HEK293T (cell line): Measurements from ENCODE around the gene STRAP.

Experiments used
- CTCF ChIA-PET: fragments of 350-600 bp; formaldehyde crosslinking; extraction: SDS; loops from one replicate; lab custom pipeline; 2021; ENCODE audit warnings: antibody characterized with exemption, inconsistent platforms; lab: Yijun Ruan, JAX
- POLR2A ChIA-PET: fragments of 350-600 bp; formaldehyde crosslinking; extraction: SDS; loops from one replicate; lab custom pipeline; 2020; ENCODE audit warnings: antibody characterized with exemption, inconsistent platforms; lab: Yijun Ruan, JAX
- DNase-seq: peaks from one replicate; pipeline ENCODE4 v3.0.0; 2012; ENCODE audit warnings: mixed read lengths; ENCODE audit errors: extremely low spot score
- ARNT ChIP-seq: fragments of 450-650 bp; IDR thresholded peaks from 2 replicates; pipeline ENCODE4 v1.6.1; 2017; ENCODE audit warnings: mild to moderate bottlenecking
- BHLHE40 ChIP-seq: fragments of 450-650 bp; IDR thresholded peaks from 2 replicates; pipeline ENCODE4 v1.6.1; 2016; ENCODE audit warnings: mild to moderate bottlenecking, moderate library complexity, borderline replicate concordance
- CTBP1 ChIP-seq: fragments of 450-650 bp; IDR thresholded peaks from 2 replicates; pipeline ENCODE4 v1.6.1; 2016; ENCODE audit warnings: borderline replicate concordance
- ELF4 ChIP-seq: fragments of 450-650 bp; IDR thresholded peaks from 2 replicates; pipeline ENCODE4 v1.6.1; 2017; ENCODE audit warnings: antibody characterized with exemption
- FOXA1 ChIP-seq: fragments of 450-650 bp; IDR thresholded peaks from 2 replicates; pipeline ENCODE4 v1.6.1; 2016; ENCODE audit warnings: mild to moderate bottlenecking
- FOXK2 ChIP-seq: fragments of 450-650 bp; IDR thresholded peaks from 2 replicates; pipeline ENCODE4 v1.6.1; 2016; ENCODE audit warnings: mild to moderate bottlenecking
- FOXM1 ChIP-seq: fragments of 450-650 bp; IDR thresholded peaks from 2 replicates; pipeline ENCODE4 v1.6.1; 2017; ENCODE audit warnings: mild to moderate bottlenecking, borderline replicate concordance
- HDGF ChIP-seq: fragments of 450-650 bp; IDR thresholded peaks from 2 replicates; pipeline ENCODE4 v1.6.1; 2017; ENCODE audit warnings: antibody characterized with exemption, borderline replicate concordance
- L3MBTL2 ChIP-seq: fragments of 450-650 bp; conservative IDR thresholded peaks from 2 replicates; pipeline ENCODE4 v1.6.1; 2016; ENCODE audit warnings: mild to moderate bottlenecking
- LEF1 ChIP-seq: fragments of 450-650 bp; IDR thresholded peaks from 2 replicates; pipeline ENCODE4 v1.6.1; 2017; ENCODE audit warnings: mild to moderate bottlenecking, borderline replicate concordance
- NFRKB ChIP-seq: fragments of 450-650 bp; IDR thresholded peaks from 2 replicates; pipeline ENCODE4 v1.6.1; 2016; ENCODE audit warnings: mild to moderate bottlenecking, moderate library complexity
- SP1 ChIP-seq: fragments of 450-650 bp; IDR thresholded peaks from 2 replicates; pipeline ENCODE4 v1.6.1; 2017
- SUZ12 ChIP-seq: fragments of 450-650 bp; IDR thresholded peaks from 2 replicates; pipeline ENCODE4 v1.6.1; 2016; ENCODE audit warnings: mild to moderate bottlenecking
- TARDBP ChIP-seq: fragments of 450-650 bp; IDR thresholded peaks from 2 replicates; pipeline ENCODE4 v1.6.1; 2016
- ZNF384 ChIP-seq: fragments of 450-650 bp; IDR thresholded peaks from 2 replicates; pipeline ENCODE4 v1.6.1; 2016
- TF ChIP-seq, protein P1 (sequence below): fragments of 450-650 bp; IDR thresholded peaks from 2 replicates; pipeline ENCODE4 v1.6.1; 2016

The STRAP gene, protein sequence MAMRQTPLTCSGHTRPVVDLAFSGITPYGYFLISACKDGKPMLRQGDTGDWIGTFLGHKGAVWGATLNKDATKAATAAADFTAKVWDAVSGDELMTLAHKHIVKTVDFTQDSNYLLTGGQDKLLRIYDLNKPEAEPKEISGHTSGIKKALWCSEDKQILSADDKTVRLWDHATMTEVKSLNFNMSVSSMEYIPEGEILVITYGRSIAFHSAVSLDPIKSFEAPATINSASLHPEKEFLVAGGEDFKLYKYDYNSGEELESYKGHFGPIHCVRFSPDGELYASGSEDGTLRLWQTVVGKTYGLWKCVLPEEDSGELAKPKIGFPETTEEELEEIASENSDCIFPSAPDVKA

DNA sequence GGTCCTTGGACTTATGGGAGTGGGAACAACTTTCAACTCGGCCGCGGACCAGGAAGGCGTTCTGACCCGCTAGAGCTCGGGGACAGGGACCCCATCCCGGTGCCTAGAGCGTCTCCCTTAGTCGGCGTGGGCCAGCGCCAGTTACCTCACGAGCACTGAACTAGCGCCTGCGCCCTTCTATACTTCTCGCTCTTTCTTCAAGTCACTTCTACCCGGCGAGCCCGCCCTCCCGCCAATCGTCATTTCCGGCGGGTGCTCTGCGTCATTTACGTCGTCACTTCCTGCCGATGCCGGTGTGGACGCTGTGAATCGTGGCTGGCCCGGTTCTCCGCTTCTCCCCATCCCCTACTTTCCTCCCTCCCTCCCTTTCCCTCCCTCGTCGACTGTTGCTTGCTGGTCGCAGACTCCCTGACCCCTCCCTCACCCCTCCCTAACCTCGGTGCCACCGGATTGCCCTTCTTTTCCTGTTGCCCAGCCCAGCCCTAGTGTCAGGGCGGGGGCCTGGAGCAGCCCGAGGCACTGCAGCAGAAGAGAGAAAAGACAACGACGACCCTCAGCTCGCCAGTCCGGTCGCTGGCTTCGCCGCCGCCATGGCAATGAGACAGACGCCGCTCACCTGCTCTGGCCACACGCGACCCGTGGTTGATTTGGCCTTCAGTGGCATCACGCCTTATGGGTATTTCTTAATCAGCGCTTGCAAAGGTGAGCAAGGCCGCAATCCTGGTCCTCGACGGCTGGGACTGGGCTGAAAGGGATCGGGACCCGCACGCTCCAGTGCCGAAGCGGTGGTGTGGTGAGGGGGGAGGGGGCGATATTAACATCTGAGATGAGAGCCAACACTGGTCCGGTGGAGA, at the start of gene STRAP:
Gene STRAP, plus strand, starts transcription at position 270 of the 854 bp plus-strand sequence. Its CDS starts 321 bp downstream, at position 591.
- CTCF ChIA-PET, result interaction anchor here (1.4 to 1.5 kb wide), 2 partner anchors 15 to 17 kb away, joined by 3 to 5 read pairs; no protein-coding TSS in a partner anchor
- POLR2A ChIA-PET, result interaction anchor here (0.7 to 2.5 kb wide), 12 partner anchors 12 to 1079 kb away, joined by 3 to 19 read pairs (median 3); partner anchors contain the start of genes C12orf60, DERA and WBP11
- TF ChIP-seq HDGF (no peak), L3MBTL2 (peak; percentile 76), ELF4 (peak; percentile 33; the same call in 1 of the 2 replicates)
- TF ChIP-seq, protein P1, sequence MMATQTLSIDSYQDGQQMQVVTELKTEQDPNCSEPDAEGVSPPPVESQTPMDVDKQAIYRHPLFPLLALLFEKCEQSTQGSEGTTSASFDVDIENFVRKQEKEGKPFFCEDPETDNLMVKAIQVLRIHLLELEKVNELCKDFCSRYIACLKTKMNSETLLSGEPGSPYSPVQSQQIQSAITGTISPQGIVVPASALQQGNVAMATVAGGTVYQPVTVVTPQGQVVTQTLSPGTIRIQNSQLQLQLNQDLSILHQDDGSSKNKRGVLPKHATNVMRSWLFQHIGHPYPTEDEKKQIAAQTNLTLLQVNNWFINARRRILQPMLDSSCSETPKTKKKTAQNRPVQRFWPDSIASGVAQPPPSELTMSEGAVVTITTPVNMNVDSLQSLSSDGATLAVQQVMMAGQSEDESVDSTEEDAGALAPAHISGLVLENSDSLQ, result peak; percentile 64
- peak; percentile 92 for DNase-seq

DNA sequence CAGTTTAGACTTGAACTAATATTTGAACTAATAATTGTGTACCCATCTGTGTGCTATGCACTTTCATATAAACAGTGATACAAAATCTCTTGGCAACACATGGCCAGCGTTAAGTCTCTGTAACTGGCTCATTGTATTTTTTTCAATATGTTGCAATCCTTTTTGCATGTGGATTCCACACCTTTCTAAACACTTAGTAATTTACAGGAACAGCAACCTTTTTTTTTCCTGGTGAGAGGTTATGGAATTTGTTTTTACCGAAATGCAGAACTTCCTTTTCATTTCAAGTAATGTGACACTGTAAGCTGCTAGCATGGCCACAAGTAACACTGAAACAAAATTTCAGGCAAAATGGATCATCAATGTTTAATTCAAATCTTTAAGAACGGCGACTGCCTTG, 47.6 kb upstream of the STRAP start:
- TF ChIP-seq LEF1 (no peak), ZNF384 (no peak), SP1 (no peak), HDGF (no peak), NFRKB (no peak), ELF4 (no peak), CTBP1 (no peak), L3MBTL2 (no peak), TARDBP (no peak), FOXA1 (no peak), ARNT (no peak), SUZ12 (no peak), BHLHE40 (no peak), FOXM1 (no peak), FOXK2 (no peak)
- TF ChIP-seq, protein P1, result no peak
- no peak for DNase-seq
- POLR2A ChIA-PET, result interaction anchor here (0.7 kb wide), 1 partner anchor 95 kb away, joined by 3 read pairs; no protein-coding TSS in a partner anchor
- CTCF ChIA-PET, result no interaction called here

DNA sequence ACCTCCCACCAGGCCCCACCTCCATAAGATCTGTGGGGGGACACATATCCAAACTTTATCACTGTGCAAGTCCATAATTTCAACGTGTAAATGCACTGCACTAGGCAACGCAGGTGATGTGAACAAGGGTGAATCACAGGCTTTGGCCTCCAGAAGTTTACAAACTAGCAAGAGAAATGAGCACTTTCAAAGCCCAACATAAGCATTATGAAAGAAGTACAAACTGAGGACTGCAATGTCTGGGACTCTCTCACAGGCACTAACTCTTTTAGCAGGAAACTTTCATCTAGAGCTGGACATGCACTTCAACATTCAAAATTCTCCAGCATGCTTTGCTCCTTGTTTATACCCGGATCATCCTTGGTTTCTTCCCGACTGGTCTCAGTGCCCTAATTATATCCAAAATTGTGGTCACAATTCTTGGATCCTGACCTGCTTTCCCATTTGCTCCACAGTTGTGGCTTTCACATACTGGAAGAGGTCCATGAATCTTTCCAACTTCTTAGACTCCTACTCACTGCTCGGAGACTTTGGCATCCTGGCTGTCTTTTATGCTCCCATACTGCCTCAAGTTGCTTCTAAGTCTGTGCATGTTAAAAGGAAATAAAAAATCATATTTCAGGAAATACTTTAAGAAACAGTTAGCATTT, 44.9 kb upstream of the STRAP start:
- ChIA-PET POLR2A (no interaction called here), CTCF (no interaction called here)
- no peak for DNase-seq
- TF ChIP-seq ZNF384 (no peak), L3MBTL2 (no peak), CTBP1 (no peak), FOXM1 (no peak), FOXA1 (no peak), SUZ12 (no peak), FOXK2 (no peak), TARDBP (no peak), LEF1 (no peak), BHLHE40 (no peak), NFRKB (no peak), SP1 (no peak), ARNT (no peak), ELF4 (no peak), HDGF (no peak)
- TF ChIP-seq, protein P1, result no peak

DNA sequence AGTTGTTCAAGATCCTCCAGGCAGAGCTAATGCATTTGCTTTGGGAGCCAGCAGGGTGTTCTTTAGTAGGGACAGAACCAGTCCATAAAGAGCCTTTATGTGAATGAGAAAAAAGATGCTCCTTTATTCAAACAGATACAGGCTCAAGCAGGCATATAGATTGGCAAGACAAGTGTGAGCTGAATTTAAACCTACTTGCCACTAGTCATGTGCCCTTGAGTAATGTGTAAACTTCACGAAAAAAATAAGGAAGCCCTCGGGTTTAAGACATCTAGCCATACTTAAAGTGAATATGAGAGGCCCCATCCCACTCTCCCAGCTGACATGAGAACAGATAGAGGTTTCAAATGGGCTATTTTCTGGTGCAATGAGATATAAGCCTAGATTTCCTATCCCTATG, 43.1 kb upstream of the STRAP start:
- TF ChIP-seq ZNF384 (no peak), TARDBP (no peak), SUZ12 (no peak), LEF1 (no peak)
- TF ChIP-seq, protein P1, result no peak
- ChIA-PET CTCF (interaction anchor here (0.7 to 1.3 kb wide), 4 partner anchors 9 to 309 kb away, joined by 3 read pairs; no protein-coding TSS in a partner anchor), POLR2A (no interaction called here)
- no peak for DNase-seq

DNA sequence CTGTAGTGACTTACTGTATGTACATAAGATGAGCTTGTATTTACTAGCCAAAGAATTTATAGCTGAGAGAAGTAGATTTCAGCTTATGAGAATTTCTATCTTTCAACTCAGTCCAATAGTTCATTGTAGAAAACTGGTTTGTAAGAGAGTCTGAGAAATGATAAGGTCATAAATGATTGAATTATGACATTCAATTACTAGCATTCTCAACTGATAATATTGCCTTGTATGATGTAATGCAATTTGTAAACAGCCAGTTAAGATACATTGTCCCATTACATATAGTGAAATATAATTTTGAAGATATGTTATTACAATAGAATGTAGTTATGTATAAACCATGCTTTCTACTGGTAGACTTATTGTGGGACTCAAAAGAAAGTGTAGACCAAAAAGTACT, 42.5 kb upstream of the STRAP start:
- no peak for DNase-seq
- POLR2A ChIA-PET, result no interaction called here
- CTCF ChIA-PET, result interaction anchor here (1.0 to 1.3 kb wide), 2 partner anchors 9 to 248 kb away, joined by 3 read pairs; no protein-coding TSS in a partner anchor
- TF ChIP-seq ARNT, result no peak
- TF ChIP-seq L3MBTL2, result no peak
- TF ChIP-seq SUZ12, result no peak
- no peak for TF ChIP-seq FOXA1
- no peak for TF ChIP-seq ELF4
- no peak for TF ChIP-seq CTBP1
- no peak for TF ChIP-seq HDGF
- TF ChIP-seq TARDBP, result no peak
- no peak for TF ChIP-seq ZNF384
- no peak for TF ChIP-seq NFRKB
- no peak for TF ChIP-seq FOXM1
- TF ChIP-seq FOXK2, result no peak
- TF ChIP-seq LEF1, result no peak
